Measurements from ENCODE around the gene ETV3.

Gene ETV3

GRCh38 chr1:157087030-157087429 is 51.2 kb downstream of the ETV3 start:
- DNase-seq: no peak

GRCh38 chr1:157086299-157086698 is 51.9 kb downstream of the ETV3 start:
- DNase-seq: no peak

- DNase-seq: no peak
Observed at GRCh38 chr1:157085421-157085820, 52.8 kb downstream of the ETV3 start.

GRCh38 chr1:157084720-157085119 is 53.5 kb downstream of the ETV3 start:
- DNase-seq: no peak

GRCh38 chr1:157081707-157082106 is 56.5 kb downstream of the ETV3 start:
- no peak for DNase-seq

GRCh38 chr1:157080714-157081113 is 57.5 kb downstream of the ETV3 start:
- DNase-seq: no peak

GRCh38 chr1:157077394-157077793 is 60.8 kb downstream of the ETV3 start:
- no peak for DNase-seq

- peak; percentile 66 for DNase-seq
Observed at GRCh38 chr1:157073944-157074685, 64.1 kb downstream of the ETV3 start.

Data from activated effector memory CD4-positive, alpha-beta T cell treated with anti-CD3 and anti-CD28 coated beads, Interleukin-2, amount 50 U/mL, for 16 hours (primary cell).